Testis (tissue), 3 donors: ENCODE results near the gene ARRDC5. TPM values are rescaled to one million over a fixed set of nuclear protein-coding genes. Genes with fewer than 3 reads are reported as not detected.
"Not testable (repeated sequence)": the region's sequence is repeated elsewhere in the genome, so short reads cannot be mapped to it uniquely, and the experiment has no call there.

Experiments used
- DNase-seq: peaks from one replicate; pipeline ENCODE4 v3.0.0-alpha.2; 2019
- H3K27ac ChIP-seq, 2 donors: fragments of 200-600 bp; sonication (generic); one replicate each; pipeline ENCODE4 v1.5.1; 2019
- H3K27me3 ChIP-seq: fragments of 200-600 bp; sonication (generic); one replicate; pipeline ENCODE4 v1.5.1; 2019
- H3K36me3 ChIP-seq: fragments of 200-600 bp; sonication (generic); one replicate; pipeline ENCODE4 v1.5.1; 2017; ENCODE audit warnings: low read depth; ENCODE audit errors: missing control alignments
- H3K4me1 ChIP-seq: fragments of 200-600 bp; sonication (generic); one replicate; pipeline ENCODE4 v1.5.1; 2019
- H3K4me3 ChIP-seq, 2 donors: fragments of 200-600 bp; sonication (generic); one replicate each; pipeline ENCODE4 v1.5.1; 2017 to 2019
- H3K9me3 ChIP-seq: fragments of 200-600 bp; sonication (generic); one replicate; pipeline ENCODE4 v1.5.1; 2017
- POLR2A ChIP-seq: fragments of 450-650 bp; IDR thresholded peaks from one replicate; pipeline ENCODE4 v1.6.1; 2017; ENCODE audit warnings: antibody characterized with exemption, mild to moderate bottlenecking, moderate library complexity
- WGBS, 2 donors: methylation state at CpG; one replicate each; pipeline ENCODE4 v1.1.5; 2018; 5-methylcytosine and 5-hydroxymethylcytosine counted together
- intact Hi-C: fragments of 100-400 bp; cut with DNase I; formaldehyde crosslinking; loops from one replicate; pipeline ENCODE4 v1.15.1; 2023; ENCODE audit warnings: low total_unique reads
- polyA plus RNA-seq: library from polyadenylated mRNA; stranded (reverse); fragments of 350-450 nt; fragmentation: Illumina TruSeq; extraction: RNeasy Lipid Tissue Mini Kit (QIAGEN cat#74804); gene quantifications from one replicate; pipeline ENCODE4 v1.2.3, GENCODE V29; 2014; ENCODE audit warnings: low read depth, low replicate concordance; ENCODE audit not compliant: insufficient read depth
- total RNA-seq, 2 donors: library from RNA; depleted of rRNA; stranded (reverse); fragments of >200 nt; gene quantifications; one replicate each; pipeline ENCODE4 v1.2.3, GENCODE V29; 2016
- TF ChIP-seq, protein P1 (sequence below), 3 experiments: fragments of 450-650 bp in 2 of 3; fragments of 200-600 bp in 1 of 3; sonication (generic) in 1 of 3; IDR thresholded peaks; one replicate each; pipeline ENCODE4 v1.5.1; 2016 to 2019; ENCODE audit warnings: antibody characterized with exemption in 3 of 3, mild to moderate bottlenecking in 2 of 3, moderate library complexity in 1 of 3

Gene ARRDC5
- total and polyA plus RNA-seq, 3 donors from 2014 or later, result 8.7 to 26.2 (median 17.4) TPM

DNA sequence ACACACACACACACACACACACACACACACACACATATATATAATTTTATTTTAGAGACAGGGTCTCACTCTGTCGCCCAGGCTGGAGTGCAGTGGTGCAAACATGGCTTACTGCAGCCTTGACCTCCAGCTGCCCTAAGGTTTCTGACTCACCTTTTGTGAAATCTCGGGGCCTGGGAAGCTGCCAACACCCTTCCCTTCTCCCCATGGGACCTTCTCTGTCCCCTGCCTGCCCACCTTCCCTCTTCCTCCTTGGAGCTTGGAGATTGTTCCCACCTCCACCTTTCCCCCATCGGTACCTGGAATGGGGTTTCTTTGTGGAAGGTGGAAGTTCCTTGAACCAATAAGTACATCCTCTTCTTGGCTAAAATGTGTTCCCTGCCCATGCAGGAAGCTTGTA lies 6.3 kb downstream of the ARRDC5 start:
- intact Hi-C loops, result no loop called here

DNA sequence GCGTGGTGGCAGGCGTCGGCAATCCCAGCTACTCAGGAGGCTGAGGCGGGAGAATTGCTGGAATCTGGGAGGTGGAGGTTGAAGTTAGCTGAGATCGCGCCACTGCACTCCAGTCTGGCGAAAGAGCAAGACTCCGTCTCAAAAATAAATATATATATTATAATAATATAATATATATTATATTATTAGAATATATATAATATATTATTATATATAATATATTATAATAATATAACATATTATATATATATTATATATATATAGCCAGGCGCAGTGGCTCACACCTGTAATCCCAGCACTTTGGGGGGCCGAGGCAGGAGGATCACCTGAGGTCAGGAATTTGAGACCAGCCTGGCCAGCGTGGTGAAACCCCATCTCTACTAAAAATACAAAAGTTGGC lies 9.7 kb downstream of the ARRDC5 start:
- H3K27ac ChIP-seq, H3K4me1 ChIP-seq, DNase-seq, H3K4me3 ChIP-seq, H3K9me3 ChIP-seq, H3K27me3 ChIP-seq, H3K36me3 ChIP-seq, intact Hi-C loops: not testable (repeated sequence)
- WGBS, 2 donors, result 92 to 97% methylated on average over 11 of the region's 11 CpGs

More for the DNA sequence above, 6.3 kb downstream of the ARRDC5 start:
- Histone ChIP-seq H3K27me3 (no peaks in the 10 kb centered on the region), H3K4me3 (no peak overlapping the region), H3K4me1 (peaks cover 3% of the 10 kb centered on the region), H3K27ac (no peak overlapping the region), H3K9me3 (no peaks in the 10 kb centered on the region), H3K36me3 (no peaks in the 10 kb centered on the region)
- no peak for DNase-seq
- no peak for TF ChIP-seq POLR2A
- TF ChIP-seq, protein P1, sequence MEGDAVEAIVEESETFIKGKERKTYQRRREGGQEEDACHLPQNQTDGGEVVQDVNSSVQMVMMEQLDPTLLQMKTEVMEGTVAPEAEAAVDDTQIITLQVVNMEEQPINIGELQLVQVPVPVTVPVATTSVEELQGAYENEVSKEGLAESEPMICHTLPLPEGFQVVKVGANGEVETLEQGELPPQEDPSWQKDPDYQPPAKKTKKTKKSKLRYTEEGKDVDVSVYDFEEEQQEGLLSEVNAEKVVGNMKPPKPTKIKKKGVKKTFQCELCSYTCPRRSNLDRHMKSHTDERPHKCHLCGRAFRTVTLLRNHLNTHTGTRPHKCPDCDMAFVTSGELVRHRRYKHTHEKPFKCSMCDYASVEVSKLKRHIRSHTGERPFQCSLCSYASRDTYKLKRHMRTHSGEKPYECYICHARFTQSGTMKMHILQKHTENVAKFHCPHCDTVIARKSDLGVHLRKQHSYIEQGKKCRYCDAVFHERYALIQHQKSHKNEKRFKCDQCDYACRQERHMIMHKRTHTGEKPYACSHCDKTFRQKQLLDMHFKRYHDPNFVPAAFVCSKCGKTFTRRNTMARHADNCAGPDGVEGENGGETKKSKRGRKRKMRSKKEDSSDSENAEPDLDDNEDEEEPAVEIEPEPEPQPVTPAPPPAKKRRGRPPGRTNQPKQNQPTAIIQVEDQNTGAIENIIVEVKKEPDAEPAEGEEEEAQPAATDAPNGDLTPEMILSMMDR (IDR thresholded peaks at IDR 0.05), result no peak
- 54 to 79% methylated on average over 3 of the region's 3 CpGs for WGBS, 2 donors

DNA sequence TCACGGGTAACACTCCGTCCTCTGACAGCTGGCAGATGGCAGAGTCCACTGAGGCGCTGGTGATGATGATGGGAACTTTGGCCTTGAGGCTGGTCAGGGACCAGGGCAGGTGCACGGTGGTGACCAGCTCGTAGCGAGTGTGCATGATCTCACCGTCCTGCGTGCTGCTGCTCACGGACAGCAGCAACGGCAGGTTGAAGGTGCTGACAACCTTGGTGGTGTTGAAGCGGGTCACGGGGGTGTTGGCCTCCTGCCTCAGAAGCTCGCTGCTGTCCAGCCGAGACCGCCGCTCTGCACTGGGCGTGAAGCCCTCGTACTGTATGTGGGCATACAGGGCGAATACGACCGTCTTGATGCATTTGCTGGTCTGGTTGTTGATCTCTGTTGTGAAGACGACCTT lies 11.6 kb downstream of the ARRDC5 start:
- 86 to 93% methylated on average over 18 to 22 of the region's 22 CpGs for WGBS, 2 donors
- Histone ChIP-seq H3K36me3 (no peaks in the 10 kb centered on the region), H3K27ac (no peak overlapping the region), H3K9me3 (no peaks in the 10 kb centered on the region), H3K27me3 (no peaks in the 10 kb centered on the region), H3K4me1 (peaks cover 3% of the 10 kb centered on the region), H3K4me3 (no peak overlapping the region)
- no peak for DNase-seq
- intact Hi-C loops, result no loop called here
- TF ChIP-seq POLR2A, result no peak
- TF ChIP-seq, protein P1 (IDR thresholded peaks at IDR 0.05), result no peak

DNA sequence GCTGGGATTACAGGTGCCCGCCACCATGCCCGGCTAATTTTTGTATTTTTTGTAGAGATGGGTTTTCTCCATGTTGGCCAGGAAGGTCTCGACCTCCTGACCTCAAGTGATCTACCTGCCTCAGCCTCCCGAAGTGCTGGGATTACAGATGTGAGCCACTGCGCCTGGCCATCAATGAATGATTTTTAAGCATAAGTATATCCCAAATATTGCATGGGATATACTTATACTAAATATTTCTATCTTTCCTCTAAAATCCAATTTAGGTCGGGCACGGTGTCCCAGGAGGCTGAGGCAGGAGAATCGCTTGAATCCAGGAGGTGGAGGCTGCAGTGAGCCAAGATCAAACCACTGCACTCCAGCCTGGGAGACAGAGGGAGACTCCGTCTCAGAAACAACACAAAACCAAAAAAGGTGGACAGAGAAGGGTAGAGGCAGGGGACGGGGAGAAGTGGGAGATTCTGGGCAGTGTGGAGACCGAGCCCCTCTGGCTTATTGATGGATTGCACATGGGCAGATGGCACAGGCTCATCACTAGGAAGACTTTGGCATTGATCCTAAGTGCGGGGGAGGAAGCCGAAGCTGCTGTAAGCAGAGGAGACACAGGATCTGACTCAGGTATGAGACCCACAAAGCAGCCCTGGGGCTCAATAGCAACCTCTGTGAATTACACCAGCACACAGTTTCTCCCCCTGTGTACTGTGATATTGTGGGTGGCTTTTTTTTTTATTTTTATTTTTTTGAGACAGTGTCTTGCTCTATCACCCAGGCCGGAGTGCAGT lies 13.5 kb downstream of the ARRDC5 start:
- Histone ChIP-seq H3K27me3 (no peaks in the 10 kb centered on the region), H3K4me1 (no peaks in the 10 kb centered on the region), H3K36me3 (no peaks in the 10 kb centered on the region), H3K27ac (no peak overlapping the region), H3K9me3 (no peaks in the 10 kb centered on the region), H3K4me3 (no peak overlapping the region)
- no peak for DNase-seq
- 75 to 86% methylated on average over 14 of the region's 14 CpGs for WGBS, 2 donors
- intact Hi-C loops, result no loop called here
- TF ChIP-seq, protein P1 (IDR thresholded peaks at IDR 0.05), result no peak
- no peak for TF ChIP-seq POLR2A

DNA sequence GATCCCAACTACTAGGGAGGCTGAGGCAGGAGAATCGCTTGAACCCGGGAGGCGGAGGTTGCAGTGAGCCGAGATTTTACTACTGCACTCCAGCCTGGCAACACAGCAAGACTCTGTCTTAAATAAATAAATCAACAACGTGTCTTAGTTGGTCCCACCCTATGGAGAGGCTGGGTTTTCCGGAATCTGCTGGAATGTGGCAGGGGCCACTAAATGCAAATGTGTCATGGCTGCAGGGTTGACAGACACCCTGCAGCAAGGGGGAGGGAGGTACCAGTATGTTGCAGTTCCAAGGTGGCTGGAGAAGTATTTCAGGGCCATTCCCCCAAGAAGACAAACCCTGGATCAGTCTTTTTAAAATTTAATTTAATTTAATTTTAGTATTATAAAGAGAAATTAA lies 14.9 kb downstream of the ARRDC5 start:
- H3K36me3 ChIP-seq, DNase-seq, H3K27ac ChIP-seq, intact Hi-C loops, H3K9me3 ChIP-seq, H3K4me1 ChIP-seq, H3K4me3 ChIP-seq, H3K27me3 ChIP-seq: not testable (repeated sequence)
- WGBS, 2 donors, result 90 to 92% methylated on average over 4 to 5 of the region's 6 CpGs

DNA sequence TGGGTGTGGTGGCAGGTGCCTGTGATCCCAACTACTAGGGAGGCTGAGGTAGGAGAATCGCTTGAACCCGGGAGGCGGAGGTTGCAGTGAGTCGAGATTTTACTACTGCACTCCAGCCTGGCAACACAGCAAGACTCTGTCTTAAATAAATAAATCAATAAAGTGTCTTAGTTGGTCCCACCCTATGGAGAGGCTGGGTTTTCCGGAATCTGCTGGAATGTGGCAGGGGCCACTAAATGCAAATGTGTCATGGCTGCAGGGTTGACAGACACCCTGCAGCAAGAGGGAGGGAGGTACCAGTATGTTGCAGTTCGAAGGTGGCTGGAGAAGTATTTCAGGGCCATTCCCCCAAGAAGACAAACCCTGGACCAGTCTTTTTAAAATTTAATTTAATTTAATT lies 17.7 kb downstream of the ARRDC5 start:
- H3K4me1 ChIP-seq, H3K36me3 ChIP-seq, intact Hi-C loops, H3K9me3 ChIP-seq, DNase-seq, H3K27me3 ChIP-seq, H3K27ac ChIP-seq, H3K4me3 ChIP-seq: not testable (repeated sequence)
- 82 to 94% methylated on average over 2 to 6 of the region's 6 CpGs for WGBS, 2 donors

DNA sequence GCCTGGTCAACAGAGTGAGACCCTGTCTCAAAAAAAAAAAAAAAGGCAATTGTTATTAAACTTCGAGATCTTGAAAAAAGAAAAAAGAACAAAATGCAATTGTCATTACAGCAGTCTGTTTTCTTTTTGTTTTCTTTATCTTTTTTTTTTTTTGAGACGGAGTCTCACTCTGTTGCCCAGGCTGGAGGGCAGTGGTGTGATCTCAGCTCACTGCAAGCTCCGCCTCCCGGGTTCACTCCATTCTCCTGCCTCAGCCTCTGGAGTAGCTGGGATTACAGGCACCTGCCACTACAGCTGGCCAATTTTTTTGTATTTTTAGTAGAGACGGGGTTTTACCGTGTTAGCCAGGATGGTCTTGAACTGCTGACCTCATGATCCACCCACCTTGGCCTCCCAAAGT lies 19.8 kb downstream of the ARRDC5 start:
- H3K4me3 ChIP-seq, H3K4me1 ChIP-seq, intact Hi-C loops, H3K27ac ChIP-seq, DNase-seq, H3K9me3 ChIP-seq, H3K36me3 ChIP-seq, H3K27me3 ChIP-seq: not testable (repeated sequence)
- WGBS, 2 donors, result 60 to 62% methylated on average over 6 of the region's 6 CpGs
